ENCODE data around the gene NEURL1. TPM values are rescaled to one million over a fixed set of nuclear protein-coding genes. Genes with fewer than 3 reads are reported as not detected.

Gene NEURL1
- polyA plus RNA-seq, 4 donors: 14.6 to 48.6 (median 20.8) TPM

Other genes with a start within 250 kb of the NEURL1 start
- under 1 TPM in 2 of 4 donors, not detected in 2; 0.01 to 0.09 TPM for gene RPEL1, start 247.8 kb upstream of the NEURL1 start, polyA plus RNA-seq
- 1 to 10 TPM in 2 of 4 donors, under 1 TPM in 1, not detected in 1; 0.54 to 4.1 (median 1.2) TPM for gene INA, start 216.6 kb upstream of the NEURL1 start, polyA plus RNA-seq
- gene PCGF6, start 142.6 kb upstream of the NEURL1 start, polyA plus RNA-seq: 1 to 10 TPM; 5.9 to 7.1 (median 6.5) TPM
- gene TAF5, start 125.7 kb upstream of the NEURL1 start, polyA plus RNA-seq: 1 to 10 TPM; 2.7 to 5.8 (median 3.3) TPM
- 1,000 to 10,000 TPM in 2 of 4 donors, 100 to 1,000 TPM in 2; 255 to 1,935 (median 1,031) TPM for gene ATP5MK, start 97.2 kb upstream of the NEURL1 start, polyA plus RNA-seq
- 10 to 100 TPM in 2 of 4 donors, 1 to 10 TPM in 2; 5.9 to 21.0 (median 13.3) TPM for gene PDCD11, start 97.1 kb upstream of the NEURL1 start, polyA plus RNA-seq
- 10 to 100 TPM in 1 of 4 donors, 1 to 10 TPM in 3; 1.1 to 29.1 (median 5.1) TPM for gene CALHM2, start 41.3 kb upstream of the NEURL1 start, polyA plus RNA-seq
- gene CALHM1, start 34.8 kb upstream of the NEURL1 start, polyA plus RNA-seq: under 1 TPM in 2 of 4 donors, not detected in 2; 0.03 to 0.06 TPM
- under 1 TPM in 1 of 4 donors, not detected in 3; 0.13 TPM for gene CALHM3, start 14.5 kb upstream of the NEURL1 start, polyA plus RNA-seq

Data from small intestine (tissue), 4 donors.